HepG2 (cell line): Measurements from ENCODE around the gene ST6GALNAC6. TPM values are rescaled to one million over a fixed set of nuclear protein-coding genes. Genes with fewer than 3 reads are reported as not detected.

ENCODE experiments used
- HNF4G ChIP-seq, 2 experiments: sonication (generic) in 1 of 2; formaldehyde crosslinking in 1 of 2; IDR thresholded peaks; 2 replicates each; pipeline versions ENCODE4 v1.4.0 to v1.6.1; 2011 to 2020; ENCODE audit warnings: borderline replicate concordance in 2 of 2, low read depth in 2 of 2, mild to moderate bottlenecking in 2 of 2, low read length in 1 of 2, missing genetic modification reagents in 1 of 2, moderate library complexity in 1 of 2
- HNRNPK ChIP-seq: fragments of 200-400 bp; formaldehyde crosslinking; IDR thresholded peaks from 2 replicates; pipeline ENCODE4 v1.6.1; 2018; ENCODE audit warnings: low read length, low read depth, moderate library complexity, mild to moderate bottlenecking; ENCODE audit not compliant: poor library complexity, severe bottlenecking
- KAT7 ChIP-seq: IDR thresholded peaks from 2 replicates; pipeline ENCODE4 v1.6.1; 2018; ENCODE audit warnings: borderline replicate concordance, missing compliant biosample characterization
- MYC ChIP-seq: sonication (generic); formaldehyde crosslinking; IDR thresholded peaks from 2 replicates; pipeline ENCODE4 v1.9.0; 2021; ENCODE audit warnings: missing genetic modification reagents, borderline replicate concordance
- NR2F2 ChIP-seq: IDR thresholded peaks from 2 replicates; pipeline ENCODE4 v1.6.1; 2012; ENCODE audit warnings: low read depth, inconsistent platforms, borderline replicate concordance
- SETDB1 ChIP-seq: sonication (generic); formaldehyde crosslinking; IDR thresholded peaks from 2 replicates; pipeline ENCODE4 v1.5.1; 2020; ENCODE audit warnings: missing genetic modification reagents, mild to moderate bottlenecking, borderline replicate concordance
- SKI ChIP-seq: fragments of 450-650 bp; IDR thresholded peaks from one replicate; pipeline ENCODE4 v1.6.1; 2018; ENCODE audit warnings: mild to moderate bottlenecking; ENCODE audit not compliant: partially characterized antibody
- TEAD2 ChIP-seq: sonication (generic); formaldehyde crosslinking; IDR thresholded peaks from 2 replicates; pipeline ENCODE4 v1.9.0; 2021; ENCODE audit warnings: missing genetic modification reagents
- ZFYVE20 ChIP-seq: sonication (generic); formaldehyde crosslinking; IDR thresholded peaks from 2 replicates; pipeline ENCODE4 v1.8.0; 2023; ENCODE audit warnings: low read depth, mild to moderate bottlenecking, moderate library complexity, missing genetic modification reagents, borderline replicate concordance
- ZSCAN12 ChIP-seq: sonication (generic); formaldehyde crosslinking; IDR thresholded peaks from 2 replicates; pipeline ENCODE4 v1.9.0; 2021; ENCODE audit warnings: mild to moderate bottlenecking, missing genetic modification reagents
- polyA plus RNA-seq, 8 experiments: library from polyadenylated mRNA; depleted of rRNA in 3 of 8; stranded (reverse) in 7 of 8; unstranded in 1 of 8; fragments of >200 nt; fragmentation: Illumina TruSeq in 4 of 8; extraction: Trizol in 4 of 8; gene quantifications; 2 replicates each; pipeline versions ENCODE4 v1.2.1 to v1.2.3, GENCODE V29; 2011 to 2016; ENCODE audit warnings: low read depth in 4 of 8, missing spikeins in 1 of 8, mixed read lengths in 1 of 8; ENCODE audit not compliant: insufficient read depth in 1 of 8
- total RNA-seq, 5 experiments: library from RNA; depleted of rRNA; stranded (reverse); fragments of >200 nt; fragmentation: Illumina TruSeq; extraction: Trizol; gene quantifications; 2 replicates each; pipeline ENCODE4 v1.2.3, GENCODE V29; 2016; ENCODE audit warnings: low read depth in 1 of 5
- TF ChIP-seq, protein P1 (sequence below): sonication (generic); formaldehyde crosslinking; conservative IDR thresholded peaks from 2 replicates; pipeline ENCODE4 v1.8.0; 2022; ENCODE audit warnings: missing genetic modification reagents
- TF ChIP-seq, protein P2 (sequence below): sonication (generic); formaldehyde crosslinking; IDR thresholded peaks from 2 replicates; pipeline ENCODE4 v1.4.0; 2020; ENCODE audit warnings: mild to moderate bottlenecking, missing genetic modification reagents

Gene ST6GALNAC6
- total and polyA plus RNA-seq, 2 of the 13 experiments (the other 11 are each of a cell fraction or from before 2014, with no cell fraction given): 18.5 to 65.4 TPM

DNA sequence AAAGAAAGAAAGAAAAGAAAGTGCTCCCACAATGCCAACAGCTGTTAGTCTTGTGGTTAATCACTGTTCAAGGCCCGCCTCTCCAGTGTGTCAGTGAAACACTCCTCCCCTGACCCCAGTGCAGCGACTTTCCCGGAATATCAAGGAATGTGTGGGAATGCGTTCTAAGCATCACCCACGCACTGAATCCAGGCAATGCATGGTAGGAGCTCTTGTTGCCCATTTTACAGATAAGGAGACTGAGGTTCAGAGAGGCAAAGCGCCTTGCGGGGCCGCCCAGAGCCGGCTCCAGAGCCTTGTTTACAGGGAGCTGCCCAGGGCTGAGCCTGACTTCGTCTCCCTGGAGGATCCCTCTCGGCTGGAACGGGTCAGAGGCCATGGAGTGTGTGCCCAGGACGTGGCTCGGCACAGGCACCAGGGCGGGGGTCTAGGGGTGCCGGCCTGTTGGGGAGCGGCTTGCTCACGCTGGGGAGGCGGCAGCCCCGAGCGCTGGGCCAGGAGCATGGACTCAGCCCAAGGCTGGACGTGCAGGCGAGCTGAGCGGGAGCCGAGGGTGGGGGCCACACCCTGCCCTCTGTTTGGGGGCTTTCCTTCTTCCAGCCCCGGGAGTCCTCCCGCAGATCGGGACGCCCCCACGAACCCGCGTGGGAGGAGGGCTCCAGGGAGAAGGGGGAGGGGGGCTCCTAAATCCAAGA lies 823 bp downstream of the ST6GALNAC6 start (continued):
- TF ChIP-seq ZFYVE20 (no peak), SKI (no peak), TEAD2 (CRISPR knock-in tag) (no peak), MYC (CRISPR knock-in tag) (no peak), ZSCAN12 (CRISPR knock-in tag) (no peak), NR2F2 (no peak), HNRNPK (no peak), SETDB1 (CRISPR knock-in tag) (no peak), HNF4G (IDR thresholded peaks at IDR 0.05; ENCODE audit: borderline replicate concordance, low read depth, low read length) (no peak), HNF4G (CRISPR knock-in tag; IDR thresholded peaks at IDR 0.05; ENCODE audit: borderline replicate concordance, low read depth) (0 out of 2 replicates have a peak, but pooled peaks have one; percentile 58), KAT7 (CRISPR knock-in tag) (no peak)
- TF ChIP-seq, protein P1, sequence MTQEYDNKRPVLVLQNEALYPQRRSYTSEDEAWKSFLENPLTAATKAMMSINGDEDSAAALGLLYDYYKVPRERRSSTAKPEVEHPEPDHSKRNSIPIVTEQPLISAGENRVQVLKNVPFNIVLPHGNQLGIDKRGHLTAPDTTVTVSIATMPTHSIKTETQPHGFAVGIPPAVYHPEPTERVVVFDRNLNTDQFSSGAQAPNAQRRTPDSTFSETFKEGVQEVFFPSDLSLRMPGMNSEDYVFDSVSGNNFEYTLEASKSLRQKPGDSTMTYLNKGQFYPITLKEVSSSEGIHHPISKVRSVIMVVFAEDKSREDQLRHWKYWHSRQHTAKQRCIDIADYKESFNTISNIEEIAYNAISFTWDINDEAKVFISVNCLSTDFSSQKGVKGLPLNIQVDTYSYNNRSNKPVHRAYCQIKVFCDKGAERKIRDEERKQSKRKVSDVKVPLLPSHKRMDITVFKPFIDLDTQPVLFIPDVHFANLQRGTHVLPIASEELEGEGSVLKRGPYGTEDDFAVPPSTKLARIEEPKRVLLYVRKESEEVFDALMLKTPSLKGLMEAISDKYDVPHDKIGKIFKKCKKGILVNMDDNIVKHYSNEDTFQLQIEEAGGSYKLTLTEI: no peak
- TF ChIP-seq, protein P2, sequence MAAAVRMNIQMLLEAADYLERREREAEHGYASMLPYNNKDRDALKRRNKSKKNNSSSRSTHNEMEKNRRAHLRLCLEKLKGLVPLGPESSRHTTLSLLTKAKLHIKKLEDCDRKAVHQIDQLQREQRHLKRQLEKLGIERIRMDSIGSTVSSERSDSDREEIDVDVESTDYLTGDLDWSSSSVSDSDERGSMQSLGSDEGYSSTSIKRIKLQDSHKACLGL: no peak
- TF ChIP-seq, all 625 proteins: peak for 114
